AG10803 (cell line): ENCODE data around the gene ASGR1.
A peak's percentile ranks its signal among the peaks of the same experiment; 100 is the strongest.

ENCODE experiments used
- DNase-seq: peaks from one replicate; pipeline ENCODE4 v3.0.0; 2010; ENCODE audit warnings: low read depth
- H3K4me3 ChIP-seq: 2 replicates; pipeline ENCODE4 v1.5.1; 2011; ENCODE audit warnings: mild to moderate bottlenecking, low read length, control low read depth
- TF ChIP-seq, protein P1 (sequence below): conservative IDR thresholded peaks from 2 replicates; pipeline ENCODE4 v1.5.1; 2011; ENCODE audit warnings: mild to moderate bottlenecking, low read length, control low read depth, inconsistent platforms

The ASGR1 gene

GRCh38 chr17:7195971-7196370 is 16.8 kb upstream of the ASGR1 start:
- DNase-seq, result no peak
- TF ChIP-seq, protein P1, sequence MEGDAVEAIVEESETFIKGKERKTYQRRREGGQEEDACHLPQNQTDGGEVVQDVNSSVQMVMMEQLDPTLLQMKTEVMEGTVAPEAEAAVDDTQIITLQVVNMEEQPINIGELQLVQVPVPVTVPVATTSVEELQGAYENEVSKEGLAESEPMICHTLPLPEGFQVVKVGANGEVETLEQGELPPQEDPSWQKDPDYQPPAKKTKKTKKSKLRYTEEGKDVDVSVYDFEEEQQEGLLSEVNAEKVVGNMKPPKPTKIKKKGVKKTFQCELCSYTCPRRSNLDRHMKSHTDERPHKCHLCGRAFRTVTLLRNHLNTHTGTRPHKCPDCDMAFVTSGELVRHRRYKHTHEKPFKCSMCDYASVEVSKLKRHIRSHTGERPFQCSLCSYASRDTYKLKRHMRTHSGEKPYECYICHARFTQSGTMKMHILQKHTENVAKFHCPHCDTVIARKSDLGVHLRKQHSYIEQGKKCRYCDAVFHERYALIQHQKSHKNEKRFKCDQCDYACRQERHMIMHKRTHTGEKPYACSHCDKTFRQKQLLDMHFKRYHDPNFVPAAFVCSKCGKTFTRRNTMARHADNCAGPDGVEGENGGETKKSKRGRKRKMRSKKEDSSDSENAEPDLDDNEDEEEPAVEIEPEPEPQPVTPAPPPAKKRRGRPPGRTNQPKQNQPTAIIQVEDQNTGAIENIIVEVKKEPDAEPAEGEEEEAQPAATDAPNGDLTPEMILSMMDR, result no peak
- no peak overlapping the region for H3K4me3 ChIP-seq

- TF ChIP-seq, protein P1, result no peak
- H3K4me3 ChIP-seq, result no peak overlapping the region
- no peak for DNase-seq
Measured at GRCh38 chr17:7192271-7192937, 13.2 kb upstream of the ASGR1 start.

GRCh38 chr17:7191571-7192270 is 12.6 kb upstream of the ASGR1 start:
- TF ChIP-seq, protein P1, result no peak
- no peak overlapping the region for H3K4me3 ChIP-seq
- DNase-seq, result no peak

GRCh38 chr17:7191069-7191468 is 11.9 kb upstream of the ASGR1 start:
- H3K4me3 ChIP-seq, result no peak overlapping the region
- TF ChIP-seq, protein P1, result no peak
- DNase-seq, result no peak

DNA sequence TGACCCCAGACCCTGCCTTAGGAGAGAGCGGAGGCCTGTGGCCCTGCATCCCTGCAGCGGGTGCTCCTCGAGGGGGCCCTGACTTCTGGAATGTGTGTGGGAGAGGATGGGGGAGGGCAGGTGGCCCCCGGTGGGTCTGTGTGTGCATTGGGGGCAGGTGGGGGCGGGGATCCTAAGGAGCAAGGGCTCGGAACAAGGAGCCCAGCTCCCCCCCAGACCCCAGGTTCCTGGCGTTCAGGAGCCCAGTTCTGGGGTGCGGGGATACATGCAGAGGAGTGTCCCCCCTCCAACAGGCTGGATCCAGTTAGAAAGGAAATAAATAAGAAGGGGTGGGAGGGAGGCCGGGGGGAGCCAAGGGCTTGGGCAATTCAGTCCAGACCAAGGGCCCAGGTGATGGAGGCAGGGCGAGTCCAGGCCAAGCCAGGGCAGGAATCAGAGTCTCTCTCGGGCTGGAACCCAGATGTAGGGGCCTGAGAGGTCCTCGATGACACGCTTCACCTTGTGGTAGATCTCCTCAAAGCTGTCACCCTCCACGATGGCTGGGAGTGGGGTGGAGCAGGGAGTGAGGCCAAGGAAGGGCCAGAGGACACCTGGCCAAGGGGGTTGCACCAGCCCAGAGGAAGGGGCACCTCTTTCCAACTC is 11.2 kb upstream of the ASGR1 start:
- TF ChIP-seq, protein P1, result no peak
- H3K4me3 ChIP-seq, result no peak overlapping the region
- DNase-seq, result no peak

GRCh38 chr17:7186241-7186640 is 7.1 kb upstream of the ASGR1 start:
- no peak for DNase-seq
- no peak overlapping the region for H3K4me3 ChIP-seq
- TF ChIP-seq, protein P1, result peak; percentile 27
